Dermis microvascular lymphatic vessel endothelial cell (primary cell): ENCODE measurements around the gene TRAF7. TPM values are rescaled to one million over a fixed set of nuclear protein-coding genes. Genes with fewer than 3 reads are reported as not detected.
"Not testable (repeated sequence)": the region's sequence is repeated elsewhere in the genome, so short reads cannot be mapped to it uniquely, and the experiment has no call there.

Source experiments
- DNase-seq, 2 donors: peaks; one replicate each; pipeline versions ENCODE4 v3.0.0 to v3.0.0-alpha.2; 2010; ENCODE audit warnings: low read depth in 2 of 2
- total RNA-seq: library from RNA; depleted of rRNA; stranded (reverse); fragments of >200 nt; gene quantifications from 2 replicates; pipeline ENCODE4 v1.2.1, GENCODE V29; 2014

The TRAF7 gene
- total RNA-seq = 64.6 and 88.1 TPM in 2 replicates

DNA sequence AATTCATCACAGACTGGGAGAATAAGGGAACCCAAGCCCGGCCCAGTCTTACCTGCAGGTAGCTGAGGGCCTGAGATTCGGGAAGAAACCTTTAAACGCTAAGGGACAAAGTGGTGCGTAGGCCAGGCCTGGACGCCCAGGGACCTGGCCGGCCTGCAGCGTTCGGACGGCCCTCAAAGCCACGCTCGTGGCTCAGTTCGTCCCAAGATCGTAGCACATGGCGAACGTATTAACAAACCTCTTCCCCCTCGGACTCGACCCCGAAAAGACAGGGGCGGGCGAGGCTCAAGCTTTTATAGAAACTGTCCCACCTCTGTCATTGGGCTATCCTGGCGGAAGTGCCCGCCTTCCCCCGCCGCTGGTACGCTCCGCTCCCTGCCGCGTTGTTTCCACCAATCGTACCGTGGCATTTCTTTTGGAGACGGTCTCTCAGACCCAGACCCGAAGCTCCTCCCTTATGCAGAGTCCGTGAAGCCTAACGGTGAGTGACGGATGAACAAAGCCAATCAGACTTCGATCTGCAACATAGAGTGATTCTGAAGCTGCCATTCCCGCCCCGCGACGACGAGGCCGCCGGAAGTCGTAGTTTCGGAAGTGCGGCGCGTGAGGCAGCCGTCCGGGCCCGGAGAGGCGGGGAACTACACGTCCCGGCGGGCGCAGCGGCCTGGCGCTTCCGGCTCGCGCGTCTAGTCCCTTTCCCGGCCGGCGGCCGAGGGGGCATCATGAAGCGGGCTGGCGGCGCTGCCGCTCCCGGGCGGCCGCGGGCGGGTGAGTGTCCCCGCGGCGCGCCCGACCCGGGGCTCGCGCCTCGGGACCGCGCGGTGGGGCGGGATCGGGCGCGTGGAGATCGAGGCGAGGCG, at the start of gene TRAF7:
TSS of gene TRAF7 (plus strand) at position 692 of the 860 bp plus-strand sequence. CDS start 8,139 bp downstream, outside the sequence.
- DNase-seq = peak; percentile 100

- DNase-seq = not testable (repeated sequence)
Measured at GRCh38 chr16:2106211-2106610, 49.4 kb upstream of the TRAF7 start.

DNA sequence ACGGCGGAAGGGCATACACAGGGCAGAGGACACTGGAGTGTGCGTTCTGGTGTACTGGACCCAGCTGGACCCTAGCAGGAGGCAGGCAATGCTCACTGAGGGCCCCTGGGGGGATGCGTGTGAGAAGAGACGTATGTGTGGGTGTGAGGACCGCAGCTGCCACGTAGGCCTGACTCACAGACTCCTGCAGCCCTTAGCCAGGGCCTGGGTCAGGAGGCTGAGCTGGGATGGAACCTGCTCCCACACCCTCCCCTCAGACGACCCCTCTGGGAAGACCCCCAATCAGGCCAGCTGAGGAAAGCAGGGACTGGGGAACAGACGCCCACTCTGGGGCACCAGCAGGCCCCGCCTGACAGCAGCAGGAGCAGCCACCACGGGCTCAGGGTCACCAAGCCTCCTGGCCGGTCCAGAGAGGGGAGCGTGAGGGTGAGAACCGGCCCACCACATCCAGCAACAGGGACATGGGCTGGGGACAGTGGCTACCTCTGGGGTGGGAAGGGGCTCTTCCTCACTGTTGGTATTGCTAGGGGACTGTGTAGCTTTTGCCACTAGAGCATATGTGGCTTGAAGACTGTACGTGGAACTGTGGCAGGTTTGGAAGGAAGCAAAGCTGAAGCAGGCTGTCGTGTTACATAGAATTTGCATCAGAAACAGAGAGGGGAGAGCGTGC, 48.3 kb upstream of the TRAF7 start:
- not testable (repeated sequence) for DNase-seq

DNA sequence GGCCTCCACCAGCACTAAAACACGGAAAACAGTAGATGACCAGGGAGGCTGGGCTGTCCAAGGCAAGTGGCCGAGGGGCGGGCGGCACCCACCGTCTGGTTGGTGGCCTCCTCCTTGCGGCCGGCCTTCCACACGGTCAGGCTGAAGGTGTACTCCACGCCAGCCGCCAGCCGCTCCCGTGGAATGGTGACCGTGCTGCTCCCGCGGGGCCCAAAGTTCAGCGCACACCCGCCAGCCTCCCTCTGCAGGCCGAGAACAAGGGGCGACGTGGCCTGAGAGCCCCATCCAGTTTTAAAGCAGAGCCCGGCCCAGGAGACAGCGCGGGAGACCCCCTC, 47.8 kb upstream of the TRAF7 start:
- DNase-seq = not testable (repeated sequence)

DNA sequence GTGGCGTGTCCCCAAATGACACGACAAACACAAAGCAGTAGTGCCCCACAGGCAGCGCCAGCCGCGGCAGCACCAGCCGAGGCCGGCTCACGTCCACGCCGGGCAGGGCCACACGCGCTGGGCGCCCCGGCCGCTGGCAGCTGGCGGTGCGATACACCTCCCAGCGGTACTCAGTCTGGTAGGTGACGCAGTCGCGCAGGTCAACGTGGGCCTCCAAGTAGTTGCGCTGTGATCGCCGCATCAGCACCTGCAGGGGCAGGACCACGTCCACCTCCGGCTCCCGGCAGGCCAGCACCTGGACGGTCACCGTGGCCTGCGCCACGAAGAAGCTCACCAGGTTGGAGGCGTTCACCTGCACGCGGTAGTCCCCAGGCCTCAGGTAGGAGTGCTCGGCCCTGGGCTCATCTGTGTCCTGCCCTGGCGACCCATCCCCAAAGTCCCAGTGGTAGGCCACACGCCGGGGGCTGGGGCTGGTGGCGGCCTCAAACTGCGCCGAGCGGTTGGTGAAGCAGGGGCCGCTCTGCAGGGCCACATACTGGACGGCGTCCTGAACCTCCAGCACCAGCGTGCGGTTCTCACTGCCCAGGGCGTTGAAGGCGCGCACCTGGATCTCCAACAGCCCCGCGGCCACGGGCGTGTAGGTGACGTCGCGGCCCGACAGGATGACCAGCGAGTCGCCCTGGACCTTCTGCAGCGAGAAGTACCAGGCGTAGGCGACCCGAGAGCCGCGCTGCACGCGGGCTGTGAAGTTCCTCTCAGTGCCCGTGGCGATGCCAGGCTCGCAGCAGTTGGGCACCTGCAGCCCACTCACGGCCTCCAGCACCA, 46.9 kb upstream of the TRAF7 start:
- DNase-seq = not testable (repeated sequence)

DNA sequence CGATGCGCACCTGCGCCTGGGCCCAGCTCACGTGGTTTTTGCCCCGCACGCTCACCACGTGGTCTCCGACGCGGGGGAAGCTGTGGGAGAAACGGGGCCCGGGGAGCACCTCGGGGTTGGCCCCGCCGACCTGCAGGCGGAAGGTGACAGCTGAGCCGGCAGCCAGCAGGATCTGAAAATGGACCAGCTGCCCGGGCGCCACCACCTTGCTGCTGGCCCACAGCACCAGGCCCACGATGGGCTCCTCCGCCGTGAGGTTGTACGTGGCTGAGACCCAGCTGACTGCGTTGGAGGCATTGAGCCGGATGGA, 46.4 kb upstream of the TRAF7 start:
- DNase-seq = not testable (repeated sequence)

DNA sequence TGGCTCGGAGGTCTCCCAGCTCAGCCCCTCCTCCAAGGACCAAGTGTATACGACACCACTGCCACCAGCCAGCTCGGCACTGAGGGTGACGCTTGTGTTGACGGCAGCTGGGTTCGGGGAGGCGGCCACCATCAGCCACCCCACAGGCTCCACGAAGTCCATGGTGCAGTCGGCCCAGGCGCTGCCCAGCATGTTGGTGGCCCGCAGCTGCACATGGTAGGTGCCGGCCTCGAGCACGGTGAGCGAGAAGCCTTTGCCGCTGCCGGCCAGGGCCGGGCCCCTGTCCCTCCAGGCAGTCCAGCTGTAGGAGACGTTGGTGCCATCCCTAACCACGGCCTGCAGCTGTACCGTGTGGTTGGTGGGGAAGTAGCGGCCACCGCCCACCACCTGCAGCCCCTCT, 45.7 kb upstream of the TRAF7 start:
- not testable (repeated sequence) for DNase-seq

- not testable (repeated sequence) for DNase-seq
Measured at GRCh38 chr16:2110332-2111008, 45.1 kb upstream of the TRAF7 start.

DNA sequence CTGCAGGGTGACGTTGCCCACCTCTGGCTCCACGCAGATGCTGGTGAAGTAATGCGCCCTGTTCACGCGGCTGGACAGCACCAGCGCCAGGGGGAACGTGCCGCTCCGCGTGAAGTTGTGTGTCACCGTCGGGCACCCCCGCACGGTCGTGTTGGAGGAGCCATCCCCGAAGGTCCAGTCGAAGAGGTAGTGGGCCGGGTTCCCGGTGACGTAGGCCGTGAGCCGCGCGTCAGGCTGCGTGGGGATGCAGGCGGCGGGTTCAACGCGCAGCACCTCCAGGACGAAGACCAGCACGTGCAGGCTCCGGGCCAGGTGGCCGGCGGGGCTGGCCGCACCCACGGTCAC, 44.6 kb upstream of the TRAF7 start:
- not testable (repeated sequence) for DNase-seq

GRCh38 chr16:2111412-2112335, 43.9 kb upstream of the TRAF7 start:
- not testable (repeated sequence) for DNase-seq

- DNase-seq = not testable (repeated sequence)
Measured at GRCh38 chr16:2112539-2113106, 43.0 kb upstream of the TRAF7 start.

DNA sequence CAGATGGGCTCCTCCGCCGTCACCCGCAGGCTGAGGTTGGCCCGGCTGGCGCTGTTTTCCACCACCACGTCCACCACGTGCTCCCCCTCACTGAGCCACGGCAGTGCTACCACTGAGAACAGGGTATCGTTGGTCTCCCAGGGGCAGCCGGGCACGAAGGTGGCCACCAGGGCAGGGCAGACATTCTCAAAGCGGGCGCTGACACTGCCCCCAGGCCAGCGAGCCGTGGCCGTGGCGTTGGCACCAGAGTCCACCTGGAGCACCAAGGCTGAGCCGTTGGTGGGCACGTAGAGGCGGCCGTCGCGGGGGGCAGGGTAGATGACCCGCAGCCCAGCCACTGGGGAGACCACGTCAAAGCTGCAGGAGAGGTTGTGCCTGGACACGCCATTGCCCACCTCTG, 41.4 kb upstream of the TRAF7 start:
- DNase-seq = not testable (repeated sequence)

DNA sequence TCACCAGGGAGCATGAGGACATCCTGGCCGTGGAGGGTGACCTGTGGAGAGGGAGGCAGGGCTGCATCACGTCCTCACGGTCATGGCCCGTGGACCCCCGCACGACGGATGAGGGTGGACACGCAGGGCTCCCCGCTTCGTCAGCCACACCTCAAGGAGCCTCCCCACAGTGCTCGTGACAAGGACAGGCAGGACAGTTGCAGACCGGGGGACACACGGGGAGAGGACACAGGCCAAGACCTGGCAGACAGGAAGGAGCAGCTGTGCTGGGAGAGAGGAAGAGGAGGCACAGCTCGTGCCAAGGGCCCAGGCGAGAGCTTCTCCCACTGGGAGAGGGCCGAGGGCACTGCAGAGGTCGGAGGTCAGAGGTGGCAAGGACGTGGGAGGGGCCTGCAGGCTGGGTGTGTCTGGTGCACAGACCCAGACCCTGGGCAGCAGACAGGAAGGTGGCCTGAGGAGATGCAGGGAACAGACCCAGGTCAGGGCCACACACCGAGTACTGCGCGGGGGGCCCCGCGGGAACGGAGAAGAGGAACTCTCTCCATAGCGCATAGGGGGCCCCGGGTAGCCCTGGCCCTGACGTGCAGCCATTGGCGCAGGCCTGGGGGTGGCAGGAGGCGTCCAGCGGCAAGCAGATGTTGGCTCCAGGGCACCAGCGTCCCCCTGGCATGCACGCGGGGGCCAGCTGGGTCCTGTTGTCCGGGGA, 40.5 kb upstream of the TRAF7 start:
- not testable (repeated sequence) for DNase-seq

GRCh38 chr16:2115591-2115973, 40.0 kb upstream of the TRAF7 start:
- DNase-seq = no peak

DNA sequence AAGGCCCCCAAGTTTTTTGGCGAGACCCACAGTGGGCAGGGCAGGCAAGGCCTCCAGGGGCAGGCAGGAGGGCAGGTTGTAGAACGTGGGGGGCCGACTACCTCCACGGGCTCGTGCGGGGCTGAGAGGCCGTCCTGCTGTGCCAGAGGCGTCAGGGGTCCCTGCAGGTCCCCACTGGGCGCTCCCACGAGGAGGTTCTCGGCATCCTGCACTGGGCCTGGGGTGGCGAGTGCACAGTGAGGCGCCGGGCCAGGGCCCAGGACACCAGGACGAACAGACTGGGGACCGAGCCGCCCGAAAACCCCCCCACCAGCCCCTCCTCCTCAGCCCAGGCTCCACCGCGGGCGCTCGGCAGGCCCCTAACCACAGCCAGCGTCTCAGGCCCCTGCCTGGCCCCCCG, 39.2 kb upstream of the TRAF7 start:
- not testable (repeated sequence) for DNase-seq

GRCh38 chr16:2117341-2117740, 38.2 kb upstream of the TRAF7 start:
- not testable (repeated sequence) for DNase-seq

- not testable (repeated sequence) for DNase-seq
Measured at GRCh38 chr16:2117960-2118722, 37.4 kb upstream of the TRAF7 start.

DNA sequence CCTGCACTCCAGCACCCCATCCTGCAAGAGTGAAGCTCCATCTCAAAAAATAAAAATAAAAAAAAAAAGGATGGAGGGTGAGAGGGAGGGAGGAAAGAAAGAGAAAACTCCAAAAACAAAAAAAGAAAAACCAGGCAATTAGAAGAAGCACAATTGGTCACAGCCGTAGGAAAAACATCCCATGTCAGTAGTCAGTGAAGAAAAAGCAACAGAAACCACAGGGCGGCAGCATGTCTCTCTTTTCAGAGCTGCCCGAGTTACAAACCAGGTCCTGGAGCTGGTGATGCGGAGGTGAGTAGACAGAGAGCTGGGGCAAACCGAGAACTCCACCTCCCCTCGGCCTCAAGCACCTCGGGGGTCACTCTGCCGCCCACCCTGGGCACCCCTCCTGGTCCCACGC, 34.3 kb upstream of the TRAF7 start:
- peak in 1 of 2 donors; percentile 33 for DNase-seq

- no peak for DNase-seq
Measured at GRCh38 chr16:2121853-2122252, 33.7 kb upstream of the TRAF7 start.
